Subcutaneous preadipocyte (primary cell): ENCODE results near the gene FGA. TPM values are rescaled to one million over a fixed set of nuclear protein-coding genes. Genes with fewer than 3 reads are reported as not detected.

ENCODE experiments used
- small RNA-seq: library from RNA; depleted of rRNA; stranded (forward); fragments of <200 nt; gene quantifications from one replicate; pipeline ENCODE3, GENCODE V24; 2012
- total RNA-seq: library from RNA; depleted of rRNA; stranded (reverse); fragments of >200 nt; gene quantifications from 2 replicates; pipeline ENCODE4 v1.2.3, GENCODE V29; 2012

The FGA gene
- total RNA-seq: not detected in 2 replicates

GRCh38 chr4:154590329-154591006 is at the start of gene FGA:
TSS of gene FGA (minus strand) at chr4:154590742. CDS start at chr4:154590687, 55 bp downstream.

GRCh38 chr4:154612472-154613414 is 22.2 kb upstream of the FGA start, which contains the start of gene FGG:
TSS of gene FGG (minus strand) at chr4:154612656. CDS start at chr4:154612609, 47 bp downstream.

GRCh38 chr4:154562697-154563254 is 27.8 kb downstream of the FGA start, which contains the start of gene FGB:
TSS of gene FGB (plus strand) at chr4:154563011. CDS start at chr4:154563019, 8 bp downstream.

GRCh38 chr4:154549894-154550790 is 40.4 kb downstream of the FGA start, which contains the start of gene PLRG1:
TSS of gene PLRG1 (minus strand) at chr4:154550400. CDS start at chr4:154550308, 92 bp downstream.

Small RNAs within 50 kb of the gene (small RNA-seq; reads per million reads assigned to genes)
- gene RNU6-1285P: not detected

Other genes with a start within 250 kb of the FGA start
- gene DCHS2, start 98.9 kb downstream of the FGA start, total RNA-seq: not detected in 2 replicates
- 60.3 and 69.0 TPM in 2 replicates for gene PLRG1, start 40.3 kb downstream of the FGA start, total RNA-seq
- not detected in 2 replicates for gene FGB, start 27.7 kb downstream of the FGA start, total RNA-seq
- gene FGG, start 21.9 kb upstream of the FGA start, total RNA-seq: not detected in 2 replicates
- gene LRAT, start 153.3 kb upstream of the FGA start, total RNA-seq: not detected in 2 replicates
- 0.59 TPM in 1 of 2 replicates, not detected in the other for gene RBM46, start 190.5 kb upstream of the FGA start, total RNA-seq